ENCODE data around the gene BRPF1. TPM values are rescaled to one million over a fixed set of nuclear protein-coding genes. Genes with fewer than 3 reads are reported as not detected.

BRPF1 gene, protein sequence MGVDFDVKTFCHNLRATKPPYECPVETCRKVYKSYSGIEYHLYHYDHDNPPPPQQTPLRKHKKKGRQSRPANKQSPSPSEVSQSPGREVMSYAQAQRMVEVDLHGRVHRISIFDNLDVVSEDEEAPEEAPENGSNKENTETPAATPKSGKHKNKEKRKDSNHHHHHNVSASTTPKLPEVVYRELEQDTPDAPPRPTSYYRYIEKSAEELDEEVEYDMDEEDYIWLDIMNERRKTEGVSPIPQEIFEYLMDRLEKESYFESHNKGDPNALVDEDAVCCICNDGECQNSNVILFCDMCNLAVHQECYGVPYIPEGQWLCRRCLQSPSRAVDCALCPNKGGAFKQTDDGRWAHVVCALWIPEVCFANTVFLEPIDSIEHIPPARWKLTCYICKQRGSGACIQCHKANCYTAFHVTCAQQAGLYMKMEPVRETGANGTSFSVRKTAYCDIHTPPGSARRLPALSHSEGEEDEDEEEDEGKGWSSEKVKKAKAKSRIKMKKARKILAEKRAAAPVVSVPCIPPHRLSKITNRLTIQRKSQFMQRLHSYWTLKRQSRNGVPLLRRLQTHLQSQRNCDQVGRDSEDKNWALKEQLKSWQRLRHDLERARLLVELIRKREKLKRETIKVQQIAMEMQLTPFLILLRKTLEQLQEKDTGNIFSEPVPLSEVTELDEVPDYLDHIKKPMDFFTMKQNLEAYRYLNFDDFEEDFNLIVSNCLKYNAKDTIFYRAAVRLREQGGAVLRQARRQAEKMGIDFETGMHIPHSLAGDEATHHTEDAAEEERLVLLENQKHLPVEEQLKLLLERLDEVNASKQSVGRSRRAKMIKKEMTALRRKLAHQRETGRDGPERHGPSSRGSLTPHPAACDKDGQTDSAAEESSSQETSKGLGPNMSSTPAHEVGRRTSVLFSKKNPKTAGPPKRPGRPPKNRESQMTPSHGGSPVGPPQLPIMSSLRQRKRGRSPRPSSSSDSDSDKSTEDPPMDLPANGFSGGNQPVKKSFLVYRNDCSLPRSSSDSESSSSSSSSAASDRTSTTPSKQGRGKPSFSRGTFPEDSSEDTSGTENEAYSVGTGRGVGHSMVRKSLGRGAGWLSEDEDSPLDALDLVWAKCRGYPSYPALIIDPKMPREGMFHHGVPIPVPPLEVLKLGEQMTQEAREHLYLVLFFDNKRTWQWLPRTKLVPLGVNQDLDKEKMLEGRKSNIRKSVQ (N-terminal part only)
- 10 to 100 TPM; 48.1 to 50.1 TPM for total RNA-seq

DNA sequence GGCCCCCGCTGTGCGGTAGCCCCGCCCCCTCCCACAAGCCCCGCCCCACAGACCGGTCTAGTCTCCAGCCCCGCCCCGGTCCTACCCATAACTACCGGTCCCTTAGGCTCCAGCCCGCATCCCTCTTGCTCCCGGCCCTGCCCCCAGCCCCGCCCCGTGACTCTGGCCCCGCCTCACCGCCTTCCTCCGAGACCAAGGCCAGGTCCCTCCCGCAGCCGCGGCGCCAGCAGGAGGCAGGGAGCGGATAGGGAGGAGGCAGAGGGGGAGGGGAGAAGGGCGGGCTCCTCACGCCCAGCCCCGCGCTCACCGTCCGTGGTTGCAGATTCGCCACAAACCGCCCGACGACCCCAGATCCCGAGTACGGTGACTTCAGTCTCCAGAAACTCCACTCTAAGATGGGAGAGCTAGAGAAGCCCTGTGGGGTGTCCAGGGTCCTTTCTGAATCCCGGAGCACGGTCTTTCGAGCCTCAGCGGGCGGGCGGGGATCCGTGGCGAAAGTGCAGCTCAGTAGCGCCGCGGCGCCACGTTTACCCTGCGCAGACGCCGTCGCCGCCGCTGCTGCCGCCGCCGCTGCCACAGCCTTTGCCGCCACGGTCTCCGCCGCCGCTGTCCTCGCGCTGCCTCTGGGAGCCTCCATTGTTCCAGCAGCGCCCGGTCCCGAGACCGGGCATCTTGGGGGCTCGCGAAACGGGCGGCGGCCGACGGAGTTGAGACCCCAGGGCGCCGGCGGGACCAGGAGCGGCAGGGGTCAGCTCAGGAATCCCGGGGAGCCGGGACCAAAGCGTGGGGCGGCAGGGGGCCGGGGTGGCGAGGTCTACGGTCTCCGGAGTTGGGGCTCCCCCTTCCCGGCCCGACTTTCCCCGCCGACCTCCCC lies at the start of gene BRPF1:
BRPF1 (plus strand) TSS at position 530 of the 874 bp plus-strand sequence. CDS start 2,406 bp downstream, outside the sequence.
- peak within 1 kb of the TSS; percentile 97 for H3K27ac Mint-ChIP-seq
- no peaks in the 10 kb centered on the region for H3K27me3 Mint-ChIP-seq
- H3K4me3 Mint-ChIP-seq: peak within 1 kb of the TSS; percentile 84
- DNase-seq (peak; percentile 100), ATAC-seq (peak; percentile 97)
- peaks cover 60% of the 10 kb centered on the region for H3K4me1 Mint-ChIP-seq
- CTCF ChIA-PET: interaction anchor here (1.0 to 2.6 kb wide), 11 partner anchors 13 to 589 kb away, joined by 3 to 12 read pairs (median 5); partner anchors contain the start of genes ARPC4, CRELD1, MTMR14 and OGG1
- H3K9me3 Mint-ChIP-seq (ENCODE audit: low read depth): no peaks in the 10 kb centered on the region
- H3K36me3 Mint-ChIP-seq: peaks cover 22% of the 10 kb centered on the region

DNA sequence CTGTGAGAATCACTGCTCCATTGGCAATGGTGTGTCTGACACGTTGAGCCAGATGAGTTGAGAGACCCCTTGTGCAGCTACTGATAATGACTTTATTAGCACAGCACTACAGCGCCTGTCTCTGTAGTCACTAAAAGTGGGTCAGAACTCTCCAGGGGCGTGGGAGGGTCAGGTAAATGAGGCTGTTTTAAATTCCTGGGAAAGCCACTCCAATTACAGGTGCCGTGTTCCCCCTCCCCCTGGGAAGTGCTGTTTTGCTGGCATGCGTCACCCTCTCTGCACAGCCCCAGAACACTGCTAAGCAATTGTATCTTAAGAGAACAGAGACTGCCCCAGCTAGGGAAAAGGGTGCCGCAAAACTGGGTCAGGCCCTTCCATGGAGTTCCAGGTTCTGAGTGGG lies 49.4 kb upstream of the BRPF1 start:
- H3K36me3 Mint-ChIP-seq: peaks cover 23% of the 10 kb centered on the region
- ATAC-seq: no peak
- CTCF ChIA-PET: no interaction called here

DNA sequence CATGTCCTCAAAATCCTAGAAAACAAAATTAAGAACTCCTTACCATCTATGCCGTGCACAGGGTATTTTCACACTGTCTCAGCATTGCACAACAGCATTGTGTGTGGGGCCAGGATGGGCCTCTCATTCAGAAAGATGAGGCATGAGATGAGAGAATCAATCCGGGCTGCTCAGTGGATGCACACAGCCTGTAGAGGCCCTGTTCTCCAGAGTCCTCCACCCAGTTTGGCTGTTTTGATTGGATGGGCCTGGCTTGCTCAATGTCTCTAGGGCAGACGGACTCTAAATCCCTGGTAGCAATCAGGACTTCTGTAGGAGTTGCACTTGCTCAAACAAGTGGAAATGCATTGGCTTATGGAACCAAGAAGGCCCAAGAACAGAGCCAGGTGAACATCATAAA lies 48.1 kb upstream of the BRPF1 start:
- DNase-seq: no peak

More for the DNA sequence above, 49.4 kb upstream of the BRPF1 start:
- Mint-ChIP-seq H3K4me3 (no peak overlapping the region), H3K9me3 (ENCODE audit: low read depth) (no peaks in the 10 kb centered on the region), H3K4me1 (no peaks in the 10 kb centered on the region), H3K27me3 (no peaks in the 10 kb centered on the region), H3K27ac (no peak overlapping the region)
- no peak for DNase-seq

DNA sequence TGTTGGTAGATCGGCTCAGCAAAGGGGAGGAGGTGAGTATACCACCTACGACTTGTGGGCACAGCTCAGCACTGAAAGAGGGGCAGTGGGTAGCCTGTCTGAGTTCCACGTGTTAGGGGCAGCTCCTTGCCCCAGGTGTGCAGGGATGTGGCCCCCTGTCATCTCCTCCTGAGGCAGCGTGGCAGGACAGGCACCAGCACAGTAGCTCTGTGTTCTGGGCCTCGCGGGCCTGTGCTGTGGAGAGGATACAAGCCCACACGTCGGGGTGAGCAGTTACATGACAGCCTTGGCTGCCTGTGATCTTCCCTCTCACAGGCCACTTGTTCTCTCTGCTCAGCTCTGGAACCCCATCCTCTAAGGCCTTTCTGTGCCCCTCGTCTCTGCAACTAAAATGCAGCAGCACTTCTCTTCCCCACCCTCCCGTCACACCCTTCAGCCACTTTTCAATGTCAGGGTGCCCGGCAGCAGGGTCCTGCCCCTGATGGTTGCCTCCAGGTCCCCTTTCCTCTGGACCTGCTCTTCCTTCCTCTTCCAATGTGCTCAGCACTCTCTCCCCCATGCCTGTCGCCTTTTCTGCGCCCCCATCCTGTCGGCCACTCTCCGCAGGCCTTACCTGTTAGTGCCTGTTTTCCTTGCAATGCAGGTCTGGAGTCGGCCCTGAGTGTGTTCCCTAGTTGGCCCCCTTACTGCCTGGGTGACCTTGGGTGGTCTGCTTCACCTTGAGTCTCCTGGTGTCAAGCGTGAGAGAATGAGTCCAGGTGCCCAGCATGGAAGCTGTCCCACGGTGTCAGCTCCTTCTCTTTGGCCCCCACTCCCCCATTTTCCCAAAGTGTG lies 46.1 kb upstream of the BRPF1 start:
- Mint-ChIP-seq H3K27ac (no peak overlapping the region), H3K36me3 (peaks cover 27% of the 10 kb centered on the region), H3K4me3 (no peak overlapping the region), H3K4me1 (no peaks in the 10 kb centered on the region), H3K27me3 (no peaks in the 10 kb centered on the region), H3K9me3 (ENCODE audit: low read depth) (no peaks in the 10 kb centered on the region)
- ATAC-seq: no peak
- CTCF ChIA-PET: no interaction called here
- no peak for DNase-seq

More for the DNA sequence above, 48.1 kb upstream of the BRPF1 start:
- no peak overlapping the region for H3K27ac Mint-ChIP-seq
- ATAC-seq: no peak
- H3K4me3 Mint-ChIP-seq: no peak overlapping the region
- H3K4me1 Mint-ChIP-seq: no peaks in the 10 kb centered on the region
- peaks cover 22% of the 10 kb centered on the region for H3K36me3 Mint-ChIP-seq
- no peaks in the 10 kb centered on the region for H3K9me3 Mint-ChIP-seq (ENCODE audit: low read depth)
- no peaks in the 10 kb centered on the region for H3K27me3 Mint-ChIP-seq
- CTCF ChIA-PET: no interaction called here

DNA sequence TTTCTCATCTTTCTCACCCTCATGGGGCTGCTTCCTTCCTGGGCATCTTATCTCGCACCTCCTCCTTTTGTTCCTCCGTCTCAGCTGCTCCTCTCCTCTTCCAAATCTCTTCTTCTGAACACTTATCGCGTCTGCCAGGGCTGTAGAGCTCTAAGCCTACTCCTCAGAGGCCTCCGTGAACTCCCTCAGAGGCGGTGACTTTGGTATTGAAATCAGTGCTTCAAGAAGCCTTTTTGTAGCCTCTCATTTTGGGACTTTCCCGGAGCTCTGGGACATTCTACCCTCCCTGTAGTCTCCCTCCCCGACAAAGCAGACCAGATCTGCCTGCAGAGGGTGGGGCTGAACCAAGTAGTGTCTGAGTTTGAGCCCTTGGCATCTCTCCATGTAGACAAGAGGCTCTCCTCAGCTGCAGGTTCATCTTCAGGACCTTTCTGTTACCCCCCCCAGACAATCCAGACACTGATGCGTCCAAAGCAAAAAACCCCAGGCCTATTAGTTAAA lies 45.4 kb upstream of the BRPF1 start:
- Mint-ChIP-seq H3K36me3 (peaks cover 27% of the 10 kb centered on the region), H3K4me1 (no peaks in the 10 kb centered on the region)
- CTCF ChIA-PET: no interaction called here

DNA sequence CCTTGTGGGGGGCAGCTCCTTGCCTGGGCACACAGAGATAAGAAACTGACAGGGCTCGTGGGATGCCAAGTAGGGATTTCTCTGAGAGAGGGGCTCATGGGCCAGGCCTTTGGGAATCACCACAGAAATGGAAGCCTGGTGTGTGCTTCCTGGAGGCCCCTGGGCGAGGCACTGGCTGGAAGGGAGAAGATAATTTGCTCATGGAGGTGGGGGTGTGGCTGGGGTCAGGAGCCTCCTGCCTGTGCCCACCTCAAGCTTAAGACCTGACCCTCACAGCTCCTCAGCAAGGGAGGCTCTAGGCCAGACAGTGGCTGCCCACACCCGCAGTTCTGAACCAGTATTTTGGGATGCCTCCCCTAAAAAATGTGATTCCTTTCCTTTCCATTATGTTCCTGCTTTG lies 44.8 kb upstream of the BRPF1 start:
- Mint-ChIP-seq H3K27ac (no peak overlapping the region), H3K4me1 (no peaks in the 10 kb centered on the region), H3K27me3 (no peaks in the 10 kb centered on the region), H3K9me3 (ENCODE audit: low read depth) (no peaks in the 10 kb centered on the region), H3K4me3 (no peak overlapping the region), H3K36me3 (peaks cover 25% of the 10 kb centered on the region)
- ATAC-seq: no peak
- DNase-seq: no peak
- CTCF ChIA-PET: no interaction called here

More for the DNA sequence above, 45.4 kb upstream of the BRPF1 start:
- Mint-ChIP-seq H3K27ac (no peak overlapping the region), H3K4me3 (no peak overlapping the region), H3K9me3 (ENCODE audit: low read depth) (no peaks in the 10 kb centered on the region), H3K27me3 (no peaks in the 10 kb centered on the region)
- no peak for DNase-seq
- ATAC-seq: no peak

DNA sequence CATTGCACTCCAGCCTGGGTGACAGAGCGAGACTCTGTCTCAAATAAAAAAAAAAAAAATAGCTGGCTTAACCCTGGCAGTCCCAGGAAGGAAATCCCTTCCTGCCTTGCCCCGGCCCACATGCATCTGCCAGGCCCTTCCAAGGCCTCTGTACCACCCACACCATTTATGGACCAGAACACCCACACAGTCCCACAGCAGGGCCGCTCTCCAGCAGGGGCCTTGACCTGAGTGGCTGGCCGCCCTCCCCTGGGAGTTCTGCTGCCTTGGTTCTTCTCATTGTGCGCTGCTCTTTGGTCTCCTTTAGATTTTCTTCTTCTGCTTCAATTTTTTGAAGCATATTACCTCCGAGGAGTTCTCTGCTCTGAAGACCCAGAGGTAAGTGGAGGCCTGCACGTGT lies 44.0 kb upstream of the BRPF1 start:
- no peaks in the 10 kb centered on the region for H3K4me1 Mint-ChIP-seq
- DNase-seq (no peak), ATAC-seq (no peak)
- H3K9me3 Mint-ChIP-seq (ENCODE audit: low read depth): no peaks in the 10 kb centered on the region
- CTCF ChIA-PET: no interaction called here
- H3K36me3 Mint-ChIP-seq: peaks cover 27% of the 10 kb centered on the region
- no peaks in the 10 kb centered on the region for H3K27me3 Mint-ChIP-seq
- H3K4me3 Mint-ChIP-seq: no peak overlapping the region
- no peak overlapping the region for H3K27ac Mint-ChIP-seq

DNA sequence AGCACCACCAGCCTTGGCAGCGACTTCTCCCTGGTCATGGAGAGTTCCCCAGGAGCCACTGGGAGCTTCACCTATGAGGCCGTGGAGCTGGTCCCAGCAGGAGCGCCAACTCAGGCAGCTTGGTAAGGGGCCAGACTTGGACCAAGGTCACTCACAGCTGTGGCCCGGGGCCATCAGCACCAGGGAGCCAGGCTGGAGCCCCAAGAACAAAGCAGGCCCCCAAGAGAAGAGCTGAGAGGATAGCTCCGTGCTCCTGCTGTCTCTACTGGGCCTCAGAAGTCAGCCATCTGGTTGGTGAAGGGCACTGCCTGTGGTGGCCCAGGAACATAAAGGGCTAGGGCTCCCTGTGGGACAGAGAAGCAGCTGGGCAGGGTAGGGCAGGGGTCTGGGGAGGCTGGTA lies 42.6 kb upstream of the BRPF1 start:
- no peak for ATAC-seq
- DNase-seq: no peak
- H3K4me1 Mint-ChIP-seq: no peaks in the 10 kb centered on the region
- peaks cover 27% of the 10 kb centered on the region for H3K36me3 Mint-ChIP-seq
- H3K9me3 Mint-ChIP-seq (ENCODE audit: low read depth): no peaks in the 10 kb centered on the region
- CTCF ChIA-PET: interaction anchor here (0.5 kb wide), 1 partner anchor 234 kb away, joined by 4 read pairs; no protein-coding TSS in a partner anchor
- H3K4me3 Mint-ChIP-seq: no peak overlapping the region
- no peak overlapping the region for H3K27ac Mint-ChIP-seq
- no peaks in the 10 kb centered on the region for H3K27me3 Mint-ChIP-seq

DNA sequence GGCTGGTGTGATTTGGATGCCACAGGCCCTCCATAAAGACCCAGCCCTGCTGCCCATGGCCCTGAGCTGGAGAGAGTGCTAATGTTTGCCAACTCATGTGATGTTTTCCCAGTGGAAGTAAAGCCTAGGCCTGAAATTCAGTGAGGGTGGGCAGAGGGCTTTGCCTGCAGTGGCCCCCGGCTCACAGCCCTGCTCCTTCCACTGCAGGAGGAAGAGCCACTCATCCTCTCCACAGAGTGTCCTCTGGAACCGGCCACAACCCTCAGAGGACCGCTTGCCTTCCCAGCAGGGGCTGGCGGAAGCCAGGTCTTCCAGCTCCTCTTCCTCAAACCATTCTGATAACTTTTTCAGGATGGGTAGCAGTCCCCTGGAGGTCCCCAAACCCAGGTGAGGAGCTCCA lies 41.8 kb upstream of the BRPF1 start:
- CTCF ChIA-PET: interaction anchor here (1.0 kb wide), 1 partner anchor 31 kb away, joined by 3 read pairs; no protein-coding TSS in a partner anchor
- Mint-ChIP-seq H3K4me3 (no peak overlapping the region), H3K4me1 (no peaks in the 10 kb centered on the region), H3K9me3 (ENCODE audit: low read depth) (no peaks in the 10 kb centered on the region), H3K27me3 (no peaks in the 10 kb centered on the region), H3K36me3 (peaks cover 23% of the 10 kb centered on the region), H3K27ac (no peak overlapping the region)
- ATAC-seq (no peak), DNase-seq (no peak)

DNA sequence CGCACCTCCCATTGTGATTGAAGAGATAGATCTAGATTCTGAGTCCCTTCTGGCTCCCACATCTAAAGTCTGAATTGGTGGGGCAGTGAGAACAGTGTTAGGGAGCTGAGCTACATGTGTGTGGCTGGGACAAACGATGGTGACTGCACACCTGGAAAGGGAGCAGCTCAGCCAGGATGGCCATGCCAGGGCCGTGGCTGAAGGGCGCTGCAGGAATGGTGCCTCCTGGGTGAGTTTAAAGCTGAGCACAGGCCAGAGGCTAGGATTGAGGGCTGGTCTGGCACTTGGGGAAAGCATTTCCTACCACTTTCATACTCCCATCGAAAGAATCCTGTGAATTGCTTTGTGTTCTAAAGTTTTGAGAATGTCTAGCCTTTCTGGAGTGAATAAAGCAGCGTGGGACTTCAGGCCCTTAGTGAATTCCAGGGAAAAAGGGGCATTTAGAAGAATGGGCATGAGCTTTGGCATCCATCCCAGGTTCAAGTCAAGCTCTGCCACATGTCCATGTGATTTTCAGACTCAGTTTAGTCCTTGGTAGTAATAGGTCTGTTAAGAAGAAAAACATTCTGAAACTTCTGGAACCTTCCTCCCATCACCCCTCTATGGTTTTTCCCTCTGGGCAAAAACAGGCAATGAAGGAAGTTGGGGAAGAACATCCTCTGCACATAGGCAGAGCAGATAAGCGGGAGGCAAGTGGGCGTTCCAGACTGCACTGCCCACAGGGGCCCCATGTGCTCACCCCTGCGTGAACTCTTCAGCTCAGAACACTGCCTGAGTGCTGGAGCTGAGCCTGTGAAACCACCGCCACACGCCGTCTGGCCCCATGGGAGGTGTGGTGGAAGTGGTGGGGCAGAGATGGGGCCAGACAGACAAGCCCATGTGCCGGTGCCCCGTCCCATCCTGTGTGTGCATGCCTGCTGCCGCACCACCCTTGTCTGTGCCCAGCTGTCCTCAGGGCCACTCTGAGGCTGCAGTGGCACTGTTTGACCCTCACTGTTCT lies 40.8 kb upstream of the BRPF1 start:
- Mint-ChIP-seq H3K27ac (no peak overlapping the region), H3K4me1 (no peaks in the 10 kb centered on the region), H3K9me3 (ENCODE audit: low read depth) (no peaks in the 10 kb centered on the region), H3K27me3 (no peaks in the 10 kb centered on the region), H3K36me3 (peaks cover 17% of the 10 kb centered on the region), H3K4me3 (no peak overlapping the region)
- DNase-seq (no peak), ATAC-seq (no peak)
- CTCF ChIA-PET: interaction anchor here (1.0 kb wide), 1 partner anchor 32 kb away, joined by 3 read pairs; no protein-coding TSS in a partner anchor

DNA sequence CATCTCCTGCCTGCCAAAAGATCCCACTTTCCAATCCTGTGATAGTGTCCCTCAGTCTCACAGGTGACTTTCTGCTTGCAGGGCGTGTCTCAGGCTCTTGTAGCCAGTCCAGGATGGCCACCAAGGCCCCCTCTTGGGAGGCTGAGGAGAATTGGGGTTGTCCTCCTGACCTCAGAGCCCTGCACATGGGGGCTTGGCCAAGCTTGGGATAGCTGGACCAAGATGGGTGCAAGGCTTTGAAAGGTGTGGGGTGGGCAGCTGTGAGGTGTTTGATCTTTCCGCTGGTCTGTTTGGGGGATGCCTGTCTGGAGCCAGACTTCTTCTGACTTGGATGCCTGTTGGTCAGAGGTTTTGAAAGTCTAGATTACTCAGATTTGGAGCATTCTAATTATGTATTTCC lies 39.9 kb upstream of the BRPF1 start:
- Mint-ChIP-seq H3K4me1 (no peaks in the 10 kb centered on the region), H3K27me3 (no peaks in the 10 kb centered on the region), H3K27ac (no peak overlapping the region), H3K4me3 (no peak overlapping the region), H3K9me3 (ENCODE audit: low read depth) (no peaks in the 10 kb centered on the region), H3K36me3 (peaks cover 14% of the 10 kb centered on the region)
- no peak for ATAC-seq
- no peak for DNase-seq
- CTCF ChIA-PET: interaction anchor here (0.9 kb wide), 1 partner anchor 36 kb away, joined by 4 read pairs; no protein-coding TSS in a partner anchor
